Measurements from ENCODE around the gene AUTS2. TPM values are rescaled to one million over a fixed set of nuclear protein-coding genes. Genes with fewer than 3 reads are reported as not detected.

The AUTS2 gene
- total and polyA plus RNA-seq, 2 donors (not counting 1 experiment from before 2014, with no cell fraction given): 0.60 to 9.1 TPM

GRCh38 chr7:69786730-69787395 is 188.6 kb downstream of the AUTS2 start:
- Histone ChIP-seq H3K4me3 (replicated peaks in 1 of 4; ENCODE audit: control extremely low read depth in 1 of 4, insufficient read depth in 1 of 4, low read depth in 3 of 4, low read length in 4 of 4) (no peak overlapping the region), H3K4me2 (ENCODE audit: extremely low read depth, insufficient read depth, low read length) (no peak overlapping the region), H3K79me2 (ENCODE audit: control insufficient read depth, insufficient read depth, low read length) (no peaks in the 10 kb centered on the region), H3K9ac (ENCODE audit: insufficient read depth, low read length) (no peak overlapping the region), H2AFZ (ENCODE audit: low read length) (no peak overlapping the region), H3K9me3 (ENCODE audit: control insufficient read depth, insufficient read depth, low read depth, low read length) (no peaks in the 10 kb centered on the region), H3K27ac (ENCODE audit: insufficient read depth, low read length) (no peak overlapping the region), H3K4me1 (ENCODE audit: control insufficient read depth, extremely low read depth, insufficient read depth, low read length) (no peaks in the 10 kb centered on the region), H3K27me3 (ENCODE audit: control insufficient read depth, insufficient read depth, low read length) (no peaks in the 10 kb centered on the region), H3K36me3 (ENCODE audit: control insufficient read depth, insufficient read depth, low read length) (no peaks in the 10 kb centered on the region), H4K20me1 (ENCODE audit: control insufficient read depth, extremely low read depth, insufficient read depth, low read length) (no peaks in the 10 kb centered on the region)
- TF ChIP-seq CTCF (conservative IDR thresholded peaks at IDR 0.05 in 1 of 2, IDR thresholded peaks at IDR 0.05 in 1 of 2; ENCODE audit: low read depth in 1 of 2, low read length in 2 of 2): no peak
- TF ChIP-seq EZH2 (IDR thresholded peaks at IDR 0.05; ENCODE audit: low read length, missing control alignments): no peak
- peak in 1 of 2 donors; percentile 49 for DNase-seq (ENCODE audit: low read depth in 2 of 2)

- Histone ChIP-seq H2AFZ (ENCODE audit: low read length) (no peak overlapping the region), H4K20me1 (ENCODE audit: control insufficient read depth, extremely low read depth, insufficient read depth, low read length) (no peaks in the 10 kb centered on the region), H3K27me3 (ENCODE audit: control insufficient read depth, insufficient read depth, low read length) (no peaks in the 10 kb centered on the region), H3K9ac (ENCODE audit: insufficient read depth, low read length) (no peak overlapping the region), H3K4me1 (ENCODE audit: control insufficient read depth, extremely low read depth, insufficient read depth, low read length) (no peaks in the 10 kb centered on the region), H3K36me3 (ENCODE audit: control insufficient read depth, insufficient read depth, low read length) (no peaks in the 10 kb centered on the region), H3K4me2 (ENCODE audit: extremely low read depth, insufficient read depth, low read length) (no peak overlapping the region), H3K27ac (ENCODE audit: insufficient read depth, low read length) (no peak overlapping the region), H3K4me3 (replicated peaks in 1 of 4; ENCODE audit: control extremely low read depth in 1 of 4, insufficient read depth in 1 of 4, low read depth in 3 of 4, low read length in 4 of 4) (no peak overlapping the region), H3K79me2 (ENCODE audit: control insufficient read depth, insufficient read depth, low read length) (no peaks in the 10 kb centered on the region), H3K9me3 (ENCODE audit: control insufficient read depth, insufficient read depth, low read depth, low read length) (no peaks in the 10 kb centered on the region)
- no peak for TF ChIP-seq CTCF (conservative IDR thresholded peaks at IDR 0.05 in 1 of 2, IDR thresholded peaks at IDR 0.05 in 1 of 2; ENCODE audit: low read depth in 1 of 2, low read length in 2 of 2)
- TF ChIP-seq EZH2 (IDR thresholded peaks at IDR 0.05; ENCODE audit: low read length, missing control alignments): no peak
- no peak for DNase-seq (ENCODE audit: low read depth in 2 of 2)
Observed at GRCh38 chr7:69787736-69788431, 189.6 kb downstream of the AUTS2 start.

GRCh38 chr7:69789563-69789962 is 191.3 kb downstream of the AUTS2 start:
- H4K20me1 ChIP-seq (ENCODE audit: control insufficient read depth, extremely low read depth, insufficient read depth, low read length): no peaks in the 10 kb centered on the region
- H3K27me3 ChIP-seq (ENCODE audit: control insufficient read depth, insufficient read depth, low read length): no peaks in the 10 kb centered on the region
- TF ChIP-seq CTCF (conservative IDR thresholded peaks at IDR 0.05 in 1 of 2, IDR thresholded peaks at IDR 0.05 in 1 of 2; ENCODE audit: low read depth in 1 of 2, low read length in 2 of 2): no peak
- TF ChIP-seq EZH2 (IDR thresholded peaks at IDR 0.05; ENCODE audit: low read length, missing control alignments): no peak
- no peak for DNase-seq (ENCODE audit: low read depth in 2 of 2)
- H3K27ac ChIP-seq (ENCODE audit: insufficient read depth, low read length): no peak overlapping the region
- no peaks in the 10 kb centered on the region for H3K36me3 ChIP-seq (ENCODE audit: control insufficient read depth, insufficient read depth, low read length)
- H2AFZ ChIP-seq (ENCODE audit: low read length): no peak overlapping the region
- H3K4me1 ChIP-seq (ENCODE audit: control insufficient read depth, extremely low read depth, insufficient read depth, low read length): no peaks in the 10 kb centered on the region
- no peaks in the 10 kb centered on the region for H3K9me3 ChIP-seq (ENCODE audit: control insufficient read depth, insufficient read depth, low read depth, low read length)
- no peak overlapping the region for H3K4me2 ChIP-seq (ENCODE audit: extremely low read depth, insufficient read depth, low read length)
- H3K79me2 ChIP-seq (ENCODE audit: control insufficient read depth, insufficient read depth, low read length): no peaks in the 10 kb centered on the region
- H3K4me3 ChIP-seq (replicated peaks in 1 of 4; ENCODE audit: control extremely low read depth in 1 of 4, insufficient read depth in 1 of 4, low read depth in 3 of 4, low read length in 4 of 4): no peak overlapping the region
- no peak overlapping the region for H3K9ac ChIP-seq (ENCODE audit: insufficient read depth, low read length)
